Islet of Langerhans (tissue), 1 donor: ENCODE data around the gene ZSCAN12.
"Not testable (repeated sequence)": the region's sequence is repeated elsewhere in the genome, so short reads cannot be mapped to it uniquely, and the experiment has no call there.

Experiments used
- FAIRE-seq: peaks from one replicate; lab custom pipeline; 2011; peaks lifted over from hg19 to GRCh38; lab: Jason Lieb, UNC

ZSCAN12 gene

GRCh38 chr6:28393912-28394662, 5.5 kb downstream of the ZSCAN12 start:
- no peak for FAIRE-seq

GRCh38 chr6:28390688-28391087, 8.9 kb downstream of the ZSCAN12 start:
- FAIRE-seq: no peak

GRCh38 chr6:28384143-28384533, 15.4 kb downstream of the ZSCAN12 start:
- FAIRE-seq: no peak

GRCh38 chr6:28383235-28384142, 16.1 kb downstream of the ZSCAN12 start:
- peak; percentile 65 for FAIRE-seq

GRCh38 chr6:28380381-28380780, 19.2 kb downstream of the ZSCAN12 start:
- FAIRE-seq: no peak

GRCh38 chr6:28378644-28379043, 20.9 kb downstream of the ZSCAN12 start:
- FAIRE-seq: peak; percentile 91

- FAIRE-seq: no peak
These were observed 21.7 kb downstream of the ZSCAN12 start for GRCh38 chr6:28377879-28378278.

GRCh38 chr6:28373925-28374324, 25.6 kb downstream of the ZSCAN12 start:
- FAIRE-seq: no peak

GRCh38 chr6:28371706-28372451, 27.7 kb downstream of the ZSCAN12 start:
- FAIRE-seq: no peak

- no peak for FAIRE-seq
These were observed 28.3 kb downstream of the ZSCAN12 start for GRCh38 chr6:28371280-28371679.

- FAIRE-seq: no peak
These were observed 29.1 kb downstream of the ZSCAN12 start for GRCh38 chr6:28370440-28370839.

- no peak for FAIRE-seq
These were observed 30.1 kb downstream of the ZSCAN12 start for GRCh38 chr6:28369463-28369862.

GRCh38 chr6:28368522-28368921, 31.0 kb downstream of the ZSCAN12 start:
- no peak for FAIRE-seq

- not testable (repeated sequence) for FAIRE-seq
These were observed 34.0 kb downstream of the ZSCAN12 start for GRCh38 chr6:28365590-28365989.

GRCh38 chr6:28360961-28361360, 38.6 kb downstream of the ZSCAN12 start:
- FAIRE-seq: no peak

- FAIRE-seq: not testable (repeated sequence)
These were observed 40.0 kb downstream of the ZSCAN12 start for GRCh38 chr6:28359562-28359961.

GRCh38 chr6:28357036-28357435, 42.5 kb downstream of the ZSCAN12 start:
- no peak for FAIRE-seq

- FAIRE-seq: no peak
These were observed 42.9 kb downstream of the ZSCAN12 start for GRCh38 chr6:28356666-28357020.

- peak; percentile 93 for FAIRE-seq
These were observed 43.5 kb downstream of the ZSCAN12 start for GRCh38 chr6:28355743-28356665.

- FAIRE-seq: no peak
These were observed 44.6 kb downstream of the ZSCAN12 start for GRCh38 chr6:28354688-28355554.
